ENCODE data around the gene FSTL4.
A peak's percentile ranks its signal among the peaks of the same experiment; 100 is the strongest.
"Not testable (repeated sequence)": the region's sequence is repeated elsewhere in the genome, so short reads cannot be mapped to it uniquely, and the experiment has no call there.

Gene FSTL4

GRCh38 chr5:133196441-133197085 is 415.8 kb downstream of the FSTL4 start:
- Histone ChIP-seq H3K36me3 (no peaks in the 10 kb centered on the region), H3K27me3 (no peaks in the 10 kb centered on the region), H3K4me3 (no peak overlapping the region), H3K4me2 (peak overlapping the region; percentile 40; the same call in 1 of the 2 replicates), H3K9me3 (no peaks in the 10 kb centered on the region), H3K27ac (no peak overlapping the region), H3K9ac (no peak overlapping the region), H3K4me1 (peaks cover 52% of the 10 kb centered on the region), H4K20me1 (no peaks in the 10 kb centered on the region)
- no peak for TF ChIP-seq Cebpa-rat (IDR thresholded peaks at IDR 0.05)

GRCh38 chr5:133195250-133195649 is 417.1 kb downstream of the FSTL4 start:
- H3K27me3 ChIP-seq: no peaks in the 10 kb centered on the region
- no peaks in the 10 kb centered on the region for H3K36me3 ChIP-seq
- peaks cover 39% of the 10 kb centered on the region for H3K4me1 ChIP-seq
- H3K9ac ChIP-seq: no peak overlapping the region
- H3K4me3 ChIP-seq: no peak overlapping the region
- TF ChIP-seq Cebpa-rat (IDR thresholded peaks at IDR 0.05): no peak
- no peaks in the 10 kb centered on the region for H3K9me3 ChIP-seq
- no peak overlapping the region for H3K4me2 ChIP-seq
- H4K20me1 ChIP-seq: no peaks in the 10 kb centered on the region
- no peak overlapping the region for H3K27ac ChIP-seq

- no peak overlapping the region for H3K4me2 ChIP-seq
- no peaks in the 10 kb centered on the region for H3K27me3 ChIP-seq
- H3K9ac ChIP-seq: no peak overlapping the region
- H3K4me3 ChIP-seq: no peak overlapping the region
- no peak overlapping the region for H3K27ac ChIP-seq
- H3K36me3 ChIP-seq: no peaks in the 10 kb centered on the region
- H3K4me1 ChIP-seq: peaks cover 27% of the 10 kb centered on the region
- no peaks in the 10 kb centered on the region for H4K20me1 ChIP-seq
- no peak for TF ChIP-seq Cebpa-rat (IDR thresholded peaks at IDR 0.05)
- no peaks in the 10 kb centered on the region for H3K9me3 ChIP-seq
These were observed 418.5 kb downstream of the FSTL4 start for GRCh38 chr5:133193794-133194193.

GRCh38 chr5:133192716-133193115 is 419.6 kb downstream of the FSTL4 start:
- no peak overlapping the region for H3K27ac ChIP-seq
- no peaks in the 10 kb centered on the region for H4K20me1 ChIP-seq

GRCh38 chr5:133189881-133190280 is 422.5 kb downstream of the FSTL4 start:
- Histone ChIP-seq H3K4me1 (no peaks in the 10 kb centered on the region), H3K9me3 (no peaks in the 10 kb centered on the region), H3K9ac (no peak overlapping the region), H3K27ac (no peak overlapping the region), H3K27me3 (no peaks in the 10 kb centered on the region), H4K20me1 (no peaks in the 10 kb centered on the region), H3K4me2 (no peak overlapping the region), H3K36me3 (no peaks in the 10 kb centered on the region), H3K4me3 (no peak overlapping the region)
- no peak for TF ChIP-seq Cebpa-rat (IDR thresholded peaks at IDR 0.05)

More at GRCh38 chr5:133192716-133193115, 419.6 kb downstream of the FSTL4 start:
- Histone ChIP-seq H3K27me3 (no peaks in the 10 kb centered on the region), H3K4me1 (peaks cover 20% of the 10 kb centered on the region), H3K36me3 (no peaks in the 10 kb centered on the region), H3K9ac (no peak overlapping the region), H3K4me2 (no peak overlapping the region), H3K9me3 (no peaks in the 10 kb centered on the region), H3K4me3 (no peak overlapping the region)
- TF ChIP-seq Cebpa-rat (IDR thresholded peaks at IDR 0.05): no peak

- Histone ChIP-seq H3K27me3 (no peaks in the 10 kb centered on the region), H3K4me3 (no peak overlapping the region), H3K36me3 (no peaks in the 10 kb centered on the region), H3K9ac (no peak overlapping the region), H3K4me2 (no peak overlapping the region), H4K20me1 (no peaks in the 10 kb centered on the region), H3K4me1 (no peaks in the 10 kb centered on the region), H3K9me3 (no peaks in the 10 kb centered on the region), H3K27ac (no peak overlapping the region)
- no peak for TF ChIP-seq Cebpa-rat (IDR thresholded peaks at IDR 0.05)
These were observed 432.9 kb downstream of the FSTL4 start for GRCh38 chr5:133179405-133179804.

- H4K20me1 ChIP-seq, H3K27me3 ChIP-seq, H3K27ac ChIP-seq, H3K4me3 ChIP-seq, H3K9ac ChIP-seq, H3K36me3 ChIP-seq, H3K4me2 ChIP-seq, H3K4me1 ChIP-seq: not testable (repeated sequence)
- H3K9me3 ChIP-seq: peaks cover 31% of the 10 kb centered on the region
These were observed 441.5 kb downstream of the FSTL4 start for GRCh38 chr5:133170756-133171387.

- no peaks in the 10 kb centered on the region for H4K20me1 ChIP-seq
- no peak for TF ChIP-seq Cebpa-rat (IDR thresholded peaks at IDR 0.05)
- H3K4me1 ChIP-seq: no peaks in the 10 kb centered on the region
- no peak overlapping the region for H3K4me3 ChIP-seq
- no peak overlapping the region for H3K9ac ChIP-seq
- no peaks in the 10 kb centered on the region for H3K27me3 ChIP-seq
- H3K9me3 ChIP-seq: peaks cover 18% of the 10 kb centered on the region
- H3K27ac ChIP-seq: no peak overlapping the region
- H3K4me2 ChIP-seq: no peak overlapping the region
- no peaks in the 10 kb centered on the region for H3K36me3 ChIP-seq
These were observed 447.6 kb downstream of the FSTL4 start for GRCh38 chr5:133164759-133165158.

GRCh38 chr5:133163839-133164238 is 448.5 kb downstream of the FSTL4 start:
- Histone ChIP-seq H3K9ac (no peak overlapping the region), H3K4me3 (no peak overlapping the region), H4K20me1 (no peaks in the 10 kb centered on the region), H3K4me1 (no peaks in the 10 kb centered on the region), H3K27ac (no peak overlapping the region), H3K9me3 (peaks cover 9% of the 10 kb centered on the region), H3K4me2 (no peak overlapping the region), H3K36me3 (no peaks in the 10 kb centered on the region), H3K27me3 (no peaks in the 10 kb centered on the region)
- TF ChIP-seq Cebpa-rat (IDR thresholded peaks at IDR 0.05): no peak

- Histone ChIP-seq H3K9me3 (no peaks in the 10 kb centered on the region), H3K27me3 (no peaks in the 10 kb centered on the region)
These were observed 452.8 kb downstream of the FSTL4 start for GRCh38 chr5:133159543-133159942.

More at GRCh38 chr5:133159543-133159942, 452.8 kb downstream of the FSTL4 start:
- Histone ChIP-seq H3K36me3 (no peaks in the 10 kb centered on the region), H3K4me2 (no peak overlapping the region), H3K4me3 (no peak overlapping the region), H3K4me1 (no peaks in the 10 kb centered on the region), H3K9ac (no peak overlapping the region), H3K27ac (no peak overlapping the region), H4K20me1 (no peaks in the 10 kb centered on the region)
- TF ChIP-seq Cebpa-rat (IDR thresholded peaks at IDR 0.05): no peak
